Duodenal mucosa (tissue), 2 donors: ENCODE results near the gene DNAH1.

Source experiments
- H3K27ac ChIP-seq: one replicate; pipeline ENCODE4 v1.7.0; 2013; ENCODE audit warnings: low read depth, low read length
- H3K27me3 ChIP-seq, 2 donors: one replicate each; pipeline ENCODE4 v1.7.0; 2013; ENCODE audit warnings: low read length in 2 of 2, control low read depth in 1 of 2; ENCODE audit not compliant: insufficient read depth in 2 of 2, control insufficient read depth in 1 of 2
- H3K36me3 ChIP-seq, 2 donors: one replicate each; pipeline ENCODE4 v1.7.0; 2013; ENCODE audit warnings: low read length in 2 of 2, control low read depth in 1 of 2; ENCODE audit not compliant: insufficient read depth in 2 of 2, control insufficient read depth in 1 of 2
- H3K4me1 ChIP-seq, 2 donors: one replicate each; pipeline ENCODE4 v1.7.0; 2013; ENCODE audit warnings: low read length in 2 of 2, control low read depth in 1 of 2; ENCODE audit not compliant: insufficient read depth in 2 of 2, control insufficient read depth in 1 of 2
- H3K4me3 ChIP-seq, 2 donors: one replicate each; pipeline ENCODE4 v1.7.0; 2013; ENCODE audit warnings: low read length in 2 of 2, low read depth in 1 of 2
- H3K9ac ChIP-seq, 2 donors: one replicate each; pipeline ENCODE4 v1.7.0; 2013; ENCODE audit warnings: low read length in 2 of 2, low read depth in 1 of 2
- H3K9me3 ChIP-seq, 2 donors: one replicate each; pipeline ENCODE4 v1.7.0; 2013; ENCODE audit warnings: low read length in 2 of 2, control low read depth in 1 of 2; ENCODE audit not compliant: control insufficient read depth in 1 of 2

Gene DNAH1

GRCh38 chr3:52387481-52387880 is 71.4 kb downstream of the DNAH1 start:
- Histone ChIP-seq H3K27me3 (no peaks in the 10 kb centered on the region), H3K27ac (no peak overlapping the region), H3K4me1 (no peaks in the 10 kb centered on the region), H3K9me3 (no peaks in the 10 kb centered on the region), H3K9ac (no peak overlapping the region), H3K36me3 (peaks cover 5 to 18% of the 10 kb centered on the region in 2 donors), H3K4me3 (no peak overlapping the region)

DNA sequence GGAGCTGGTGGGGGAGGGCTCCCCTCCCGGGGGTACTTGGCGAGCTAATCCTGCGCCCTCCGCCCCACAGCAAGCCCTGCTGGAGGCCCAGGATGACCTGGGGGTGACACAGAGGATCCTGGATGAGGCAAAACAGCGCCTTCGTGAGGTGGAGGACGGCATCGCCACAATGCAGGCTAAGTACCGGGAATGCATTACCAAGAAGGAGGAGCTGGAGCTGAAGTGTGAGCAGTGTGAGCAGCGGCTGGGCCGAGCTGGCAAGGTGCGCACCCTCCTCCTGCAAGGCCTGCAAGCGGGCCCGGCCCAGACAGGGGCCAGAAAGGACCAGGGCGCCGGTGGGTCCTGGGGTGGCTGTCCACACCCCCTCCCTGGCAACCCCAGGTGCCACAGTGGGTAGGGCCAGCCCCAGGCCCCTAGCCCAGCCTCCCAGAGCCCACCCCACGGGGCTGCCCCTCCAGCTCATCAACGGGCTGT is 72.3 kb downstream of the DNAH1 start:
- no peak overlapping the region for H3K4me3 ChIP-seq
- no peaks in the 10 kb centered on the region for H3K27me3 ChIP-seq
- no peak overlapping the region for H3K27ac ChIP-seq
- no peaks in the 10 kb centered on the region for H3K9me3 ChIP-seq
- H3K36me3 ChIP-seq, result peaks cover 5 to 25% of the 10 kb centered on the region in 2 donors
- no peaks in the 10 kb centered on the region for H3K4me1 ChIP-seq
- no peak overlapping the region for H3K9ac ChIP-seq

- Histone ChIP-seq H3K27ac (no peak overlapping the region), H3K4me3 (no peak overlapping the region), H3K27me3 (no peaks in the 10 kb centered on the region), H3K9me3 (no peaks in the 10 kb centered on the region), H3K4me1 (no peaks in the 10 kb centered on the region), H3K36me3 (peaks cover 5 to 26% of the 10 kb centered on the region in 2 donors), H3K9ac (no peak overlapping the region)
These were observed 72.8 kb downstream of the DNAH1 start for GRCh38 chr3:52388933-52389332.

DNA sequence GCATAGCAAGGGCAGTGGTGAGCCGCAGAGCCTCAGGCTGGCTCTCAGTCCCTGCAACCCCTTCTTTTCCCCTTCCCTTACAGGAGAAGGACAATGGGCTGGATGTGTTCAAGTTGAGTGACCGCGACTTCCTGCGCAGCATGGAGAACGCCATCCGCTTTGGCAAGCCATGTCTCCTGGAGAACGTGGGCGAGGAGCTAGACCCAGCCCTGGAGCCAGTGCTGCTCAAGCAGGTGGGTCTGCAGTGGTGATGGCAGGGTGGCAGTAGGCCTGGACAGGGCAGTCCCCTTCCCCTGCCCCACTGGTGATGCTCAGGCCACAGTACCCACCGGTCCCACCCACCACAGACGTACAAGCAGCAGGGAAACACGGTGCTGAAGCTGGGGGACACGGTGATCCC is 75.0 kb downstream of the DNAH1 start:
- Histone ChIP-seq H3K4me3 (no peak overlapping the region), H3K27ac (no peak overlapping the region), H3K9ac (no peak overlapping the region), H3K9me3 (no peaks in the 10 kb centered on the region), H3K4me1 (no peaks in the 10 kb centered on the region), H3K36me3 (peaks cover 5 to 26% of the 10 kb centered on the region in 2 donors), H3K27me3 (no peaks in the 10 kb centered on the region)

GRCh38 chr3:52392216-52392930 is 76.3 kb downstream of the DNAH1 start:
- Histone ChIP-seq H3K27me3 (no peaks in the 10 kb centered on the region), H3K9me3 (no peaks in the 10 kb centered on the region), H3K4me3 (no peak overlapping the region), H3K9ac (no peak overlapping the region), H3K27ac (no peak overlapping the region), H3K4me1 (no peaks in the 10 kb centered on the region), H3K36me3 (peaks cover 5 to 29% of the 10 kb centered on the region in 2 donors)

DNA sequence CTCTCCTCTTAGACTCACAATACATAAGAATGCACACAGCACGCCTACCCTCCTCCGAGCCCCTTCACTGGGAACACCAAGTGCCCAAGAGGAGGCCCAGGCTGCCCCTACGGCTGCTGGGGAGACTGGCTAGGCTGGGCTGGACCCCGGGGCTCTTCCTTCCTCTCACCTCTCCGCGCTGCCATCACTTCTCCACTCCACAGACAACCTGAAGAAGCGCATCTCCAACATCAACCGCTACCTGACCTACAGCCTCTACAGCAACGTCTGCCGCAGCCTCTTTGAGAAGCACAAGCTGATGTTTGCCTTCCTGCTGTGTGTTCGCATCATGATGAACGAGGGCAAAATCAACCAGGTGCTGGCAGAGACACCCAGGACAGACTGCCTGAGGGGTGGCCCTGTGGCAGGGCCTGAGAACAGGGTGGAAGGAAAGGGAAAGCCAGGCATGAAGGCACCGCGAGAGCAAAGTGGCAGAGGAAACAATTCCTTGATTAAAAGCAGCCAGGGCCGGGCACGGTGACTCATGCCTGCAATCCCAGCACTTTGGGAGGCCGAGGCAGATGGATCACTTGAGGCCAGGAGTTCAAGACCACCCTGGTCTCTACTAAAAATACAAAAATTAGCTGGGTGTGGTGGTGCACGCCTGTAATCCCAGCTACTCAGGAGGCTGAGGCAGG is 77.2 kb downstream of the DNAH1 start:
- no peaks in the 10 kb centered on the region for H3K4me1 ChIP-seq
- H3K9ac ChIP-seq, result no peak overlapping the region
- H3K27ac ChIP-seq, result no peak overlapping the region
- no peak overlapping the region for H3K4me3 ChIP-seq
- no peaks in the 10 kb centered on the region for H3K27me3 ChIP-seq
- peaks cover 5 to 29% of the 10 kb centered on the region in 2 donors for H3K36me3 ChIP-seq
- H3K9me3 ChIP-seq, result no peaks in the 10 kb centered on the region

DNA sequence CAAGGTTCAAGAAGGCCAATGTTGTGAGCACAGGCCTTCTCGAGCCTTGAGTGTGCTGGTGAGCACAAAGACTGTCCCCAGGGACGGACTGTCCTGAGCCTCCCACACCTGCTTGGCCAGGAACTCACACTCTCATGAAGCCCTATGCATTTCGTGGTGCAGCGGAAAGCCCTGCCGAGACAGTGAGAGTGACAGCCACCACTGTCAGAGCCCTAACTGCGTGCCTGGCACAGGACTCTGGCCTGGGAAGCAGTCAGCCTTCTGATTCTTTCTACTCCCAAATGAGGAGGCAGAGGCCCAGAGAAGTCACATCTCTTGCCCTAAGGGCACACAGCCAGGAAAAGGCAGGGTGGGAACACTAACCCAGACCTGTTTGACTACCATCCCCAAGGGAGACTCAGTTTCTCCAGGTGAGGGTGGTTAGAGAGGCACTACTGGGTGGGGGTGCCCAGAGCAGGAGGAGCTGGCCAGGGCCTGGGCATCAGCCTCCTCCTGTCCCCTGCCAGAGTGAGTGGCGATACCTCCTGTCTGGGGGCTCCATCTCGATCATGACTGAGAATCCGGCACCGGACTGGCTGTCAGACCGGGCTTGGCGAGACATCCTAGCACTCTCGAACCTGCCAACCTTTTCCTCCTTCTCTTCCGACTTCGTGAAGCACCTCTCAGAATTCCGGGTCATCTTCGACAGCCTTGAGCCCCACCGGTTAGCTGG is 78.0 kb downstream of the DNAH1 start:
- H3K9me3 ChIP-seq, result no peaks in the 10 kb centered on the region
- H3K27me3 ChIP-seq, result no peaks in the 10 kb centered on the region
- no peak overlapping the region for H3K4me3 ChIP-seq
- H3K4me1 ChIP-seq, result no peaks in the 10 kb centered on the region
- H3K27ac ChIP-seq, result no peak overlapping the region
- H3K36me3 ChIP-seq, result peaks cover 5 to 31% of the 10 kb centered on the region in 2 donors
- H3K9ac ChIP-seq, result no peak overlapping the region

DNA sequence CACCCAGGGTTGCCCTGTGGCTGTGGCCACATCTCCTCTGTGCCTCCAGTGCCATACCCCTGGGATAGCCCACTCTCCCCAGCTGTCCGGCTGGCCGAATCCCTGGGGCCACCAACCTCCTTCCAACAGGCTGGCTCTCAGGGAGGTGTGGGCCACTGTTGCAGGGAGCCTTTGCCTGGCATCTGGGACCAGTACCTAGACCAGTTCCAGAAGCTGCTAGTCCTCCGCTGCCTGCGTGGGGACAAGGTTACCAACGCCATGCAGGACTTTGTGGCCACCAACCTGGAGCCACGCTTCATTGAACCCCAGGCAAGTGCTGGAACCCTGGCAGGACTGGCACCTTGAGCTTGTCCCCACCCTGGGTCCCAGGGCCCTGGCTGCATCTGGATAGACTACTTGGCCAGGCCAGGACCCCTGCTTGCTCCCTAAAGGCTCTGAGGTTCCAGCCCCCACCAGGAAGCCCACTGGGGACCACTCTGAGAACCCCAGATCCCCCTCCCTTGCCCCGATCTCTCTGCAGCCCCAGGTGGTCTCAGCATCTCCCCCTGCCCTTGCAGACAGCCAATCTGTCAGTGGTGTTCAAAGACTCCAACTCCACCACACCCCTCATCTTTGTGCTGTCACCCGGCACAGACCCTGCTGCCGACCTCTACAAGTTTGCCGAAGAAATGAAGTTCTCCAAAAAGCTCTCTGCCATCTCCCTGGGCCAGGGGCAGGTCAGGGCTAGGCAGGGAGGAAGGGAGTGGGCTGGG is 78.8 kb downstream of the DNAH1 start:
- no peaks in the 10 kb centered on the region for H3K9me3 ChIP-seq
- no peak overlapping the region for H3K27ac ChIP-seq
- H3K36me3 ChIP-seq, result peaks cover 5 to 37% of the 10 kb centered on the region in 2 donors
- H3K4me3 ChIP-seq, result no peak overlapping the region
- H3K27me3 ChIP-seq, result no peaks in the 10 kb centered on the region
- peaks cover 2 to 6% of the 10 kb centered on the region in 2 donors for H3K4me1 ChIP-seq
- H3K9ac ChIP-seq, result no peak overlapping the region

DNA sequence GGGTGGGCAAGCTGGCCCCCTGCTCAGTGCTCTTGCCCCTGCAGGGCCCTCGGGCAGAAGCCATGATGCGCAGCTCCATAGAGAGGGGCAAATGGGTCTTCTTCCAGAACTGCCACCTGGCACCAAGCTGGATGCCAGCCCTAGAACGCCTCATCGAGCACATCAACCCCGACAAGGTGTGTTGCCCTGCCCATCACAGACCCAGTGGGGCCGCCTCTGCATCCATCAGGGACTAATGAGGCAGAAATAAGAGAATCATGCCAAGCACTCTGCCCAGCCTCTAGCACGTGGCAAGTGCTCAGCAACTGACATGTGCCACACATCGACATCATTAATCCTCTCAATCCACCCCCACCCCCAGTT is 79.4 kb downstream of the DNAH1 start:
- Histone ChIP-seq H3K27ac (no peak overlapping the region), H3K36me3 (peaks cover 5 to 42% of the 10 kb centered on the region in 2 donors), H3K4me1 (peaks cover 7 to 9% of the 10 kb centered on the region in 2 donors), H3K27me3 (no peaks in the 10 kb centered on the region), H3K9ac (no peak overlapping the region), H3K4me3 (no peak overlapping the region), H3K9me3 (no peaks in the 10 kb centered on the region)
